ENCODE data around the gene YBX3. TPM values are rescaled to one million over a fixed set of nuclear protein-coding genes. Genes with fewer than 3 reads are reported as not detected.

YBX3 gene
- total and polyA plus RNA-seq, 11 donors = 399 to 2,225 (median 790) TPM

DNA sequence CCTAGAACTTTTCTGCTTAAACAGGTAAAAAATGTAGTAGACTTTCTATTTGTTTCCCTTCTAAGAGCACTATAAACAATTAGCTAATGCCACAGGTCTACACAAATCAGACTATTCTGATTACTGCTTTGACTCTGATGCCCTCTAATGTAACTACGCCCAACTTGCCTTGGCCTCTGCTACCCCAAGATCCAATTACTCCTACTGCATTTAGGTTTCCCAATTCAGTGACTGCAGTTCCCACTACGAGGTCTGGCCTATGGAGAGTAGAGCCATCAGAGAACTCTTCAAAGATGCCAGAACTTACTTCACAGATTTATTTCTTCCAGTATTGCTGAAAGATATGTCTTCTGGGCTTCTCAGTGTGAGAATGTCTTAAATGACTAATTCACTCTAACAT is 34.0 kb downstream of the YBX3 start:
- peaks cover 0 to 7% (median 3%) of the 10 kb centered on the region in 9 donors for H3K36me3 ChIP-seq
- ATAC-seq (no peak), DNase-seq (no peak)
- H3K4me3 ChIP-seq = no peak overlapping the region
- H3K27me3 ChIP-seq = no peaks in the 10 kb centered on the region
- no peak overlapping the region for H3K27ac ChIP-seq
- no peaks in the 10 kb centered on the region for H3K9me3 ChIP-seq
- H3K4me1 ChIP-seq = no peaks in the 10 kb centered on the region
- 48 to 97% (median 78%) methylated on average over 2 of the region's 2 CpGs for WGBS, 4 donors
- TF ChIP-seq POLR2A (IDR thresholded peaks at IDR 0.05) (no peak), CTCF (IDR thresholded peaks at IDR 0.05) (no peak)
- intact Hi-C loops (cut with DNase I) = loop anchor here in 1 of 10 donors (10.0 kb wide), 1 partner anchor 56 kb away; no protein-coding TSS in a partner anchor

DNA sequence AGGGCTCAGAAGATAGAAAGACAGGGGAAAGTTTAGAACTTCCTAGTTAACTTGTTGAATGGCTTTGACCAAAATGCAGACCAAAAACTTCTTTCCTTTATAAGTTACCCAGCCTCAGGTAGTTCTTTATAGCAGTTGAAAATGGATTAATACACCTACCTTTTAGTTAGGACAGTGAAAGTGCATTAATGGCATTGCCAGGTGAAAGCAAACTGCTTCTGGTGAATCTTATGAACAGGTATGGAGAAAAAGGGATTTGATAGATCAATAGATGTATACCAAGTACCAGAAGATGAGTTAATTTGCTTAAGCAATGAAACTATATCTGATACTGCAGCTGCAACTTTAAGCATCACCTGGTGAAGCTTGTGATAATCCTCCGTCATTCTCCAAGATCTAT is 35.1 kb downstream of the YBX3 start:
- WGBS, 4 donors = 95 to 100% (median 96%) methylated on average over 1 of the region's 1 CpG
- no peak for TF ChIP-seq POLR2A (IDR thresholded peaks at IDR 0.05)
- TF ChIP-seq CTCF (IDR thresholded peaks at IDR 0.05) = no peak
- no peak for ATAC-seq
- no peaks in the 10 kb centered on the region for H3K4me1 ChIP-seq
- no peak for DNase-seq
- H3K36me3 ChIP-seq = no peaks in the 10 kb centered on the region
- intact Hi-C loops (cut with DNase I) = loop anchor here in 1 of 10 donors (10.0 kb wide), 1 partner anchor 57 kb away; no protein-coding TSS in a partner anchor
- no peak overlapping the region for H3K27ac ChIP-seq
- no peaks in the 10 kb centered on the region for H3K9me3 ChIP-seq
- no peaks in the 10 kb centered on the region for H3K27me3 ChIP-seq
- no peak overlapping the region for H3K4me3 ChIP-seq

DNA sequence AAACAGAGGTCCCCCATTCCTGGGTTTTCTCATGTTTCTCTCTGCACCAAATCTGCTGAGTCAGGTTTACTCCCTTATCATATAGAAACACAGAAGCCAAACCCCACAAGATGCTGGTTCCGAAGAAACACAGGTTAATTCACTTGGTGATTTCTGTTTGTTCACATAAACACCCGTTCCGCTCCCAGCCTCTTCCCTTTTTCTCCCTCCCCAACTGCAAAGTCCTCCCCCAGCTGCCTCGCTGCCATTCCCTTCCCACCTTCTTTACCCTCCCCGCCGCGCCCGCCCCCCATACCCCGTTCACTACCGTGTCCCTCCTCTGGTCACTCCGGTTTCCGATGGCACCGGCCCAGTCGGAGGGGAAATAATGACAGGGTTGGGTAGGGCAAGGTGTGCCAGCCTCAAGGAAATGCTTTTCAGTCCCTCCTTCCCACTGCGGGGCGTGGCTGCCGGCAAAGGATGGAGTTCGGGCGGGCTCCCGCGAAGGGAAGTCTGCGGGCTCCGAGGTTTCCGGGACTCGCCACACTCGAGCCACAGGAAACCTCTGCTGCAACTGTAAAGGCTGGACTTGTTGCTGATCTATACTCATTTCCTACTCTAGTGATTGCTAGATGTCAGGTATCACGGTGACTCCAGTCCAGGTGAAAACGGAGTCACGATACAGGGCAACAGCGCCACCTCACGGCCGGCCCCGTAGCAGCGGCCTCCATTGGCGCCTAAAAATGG is 49.3 kb downstream of the YBX3 start, which contains the start of gene STYK1:
Gene STYK1 (minus strand): TSS at position 394 of the 726 bp plus-strand sequence. CDS start 39,434 bp downstream, outside the sequence.
- Histone ChIP-seq H3K4me3 (peak within 1 kb of the TSS; percentile 10 to 59 (median 48)), H3K27ac (no peak within 1 kb of the TSS), H3K9me3 (no peaks in the 10 kb centered on the region), H3K4me1 (peaks cover 0 to 12% (median 0%) of the 10 kb centered on the region in 12 donors), H3K27me3 (peaks cover 0 to 34% (median 16%) of the 10 kb centered on the region in 9 donors), H3K36me3 (no peaks in the 10 kb centered on the region)
- intact Hi-C loops (cut with DNase I) = no loop called here
- ATAC-seq (peak in 3 of 4 donors; percentile 41 to 55 (median 54)), DNase-seq (peak in 4 of 5 donors; percentile 8 to 69 (median 26))
- WGBS, 4 donors = 1 to 4% (median 2%) methylated on average over 26 to 35 of the region's 35 CpGs
- peak; percentile 58 to 89 (median 73) for TF ChIP-seq CTCF (IDR thresholded peaks at IDR 0.05)
- no peak for TF ChIP-seq POLR2A (IDR thresholded peaks at IDR 0.05)

- H3K36me3 ChIP-seq = no peaks in the 10 kb centered on the region
- intact Hi-C loops (cut with DNase I) = no loop called here
- H3K4me3 ChIP-seq = peak overlapping the region in 1 of 12 donors; percentile 59
- DNase-seq (no peak), ATAC-seq (no peak)
- TF ChIP-seq POLR2A (IDR thresholded peaks at IDR 0.05) (no peak), CTCF (IDR thresholded peaks at IDR 0.05) (no peak)
- no peak overlapping the region for H3K27ac ChIP-seq
- 82 to 84% (median 83%) methylated on average over 15 of the region's 15 CpGs for WGBS, 4 donors
- peaks cover 0 to 34% (median 16%) of the 10 kb centered on the region in 9 donors for H3K27me3 ChIP-seq
- H3K4me1 ChIP-seq = peaks cover 0 to 12% (median 0%) of the 10 kb centered on the region in 12 donors
- no peaks in the 10 kb centered on the region for H3K9me3 ChIP-seq
Observed at GRCh38 chr12:10672231-10672868, 50.8 kb downstream of the YBX3 start.

Measured in heart left ventricle (tissue), 16 donors.